ENCODE measurements around the gene STUM. TPM values are rescaled to one million over a fixed set of nuclear protein-coding genes. Genes with fewer than 3 reads are reported as not detected.

STUM gene
- total RNA-seq, 1 experiment from 2014 or later, result 0.03 TPM

DNA sequence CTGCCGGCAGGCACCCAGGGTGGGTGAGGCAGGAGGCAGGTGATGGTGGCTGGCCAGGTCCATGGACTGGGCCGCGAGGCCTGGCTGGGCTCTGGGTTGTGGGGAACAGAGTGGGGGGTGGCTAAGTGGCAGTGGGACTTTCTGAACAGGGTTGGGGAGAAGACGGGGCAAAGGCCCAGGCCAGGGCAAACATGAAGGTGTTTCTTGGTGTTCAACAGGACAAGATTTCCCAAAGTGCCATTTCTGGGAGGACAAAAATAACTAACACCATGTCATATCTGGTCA, 26.8 kb downstream of the STUM start:
- POLR2A ChIA-PET, result no interaction called here
- H3K27ac ChIP-seq (ENCODE audit: low read length), result no peak overlapping the region
- H3K9me3 ChIP-seq (ENCODE audit: control insufficient read depth, insufficient read depth, low read depth, low read length), result no peaks in the 10 kb centered on the region
- TF ChIP-seq POLR2AphosphoS5 (IDR thresholded peaks at IDR 0.05; ENCODE audit: low read depth, low read length), result no peak
- no peak for TF ChIP-seq TCF7L2 (IDR thresholded peaks at IDR 0.05; ENCODE audit: low read depth, low read length)
- TF ChIP-seq, protein P1, sequence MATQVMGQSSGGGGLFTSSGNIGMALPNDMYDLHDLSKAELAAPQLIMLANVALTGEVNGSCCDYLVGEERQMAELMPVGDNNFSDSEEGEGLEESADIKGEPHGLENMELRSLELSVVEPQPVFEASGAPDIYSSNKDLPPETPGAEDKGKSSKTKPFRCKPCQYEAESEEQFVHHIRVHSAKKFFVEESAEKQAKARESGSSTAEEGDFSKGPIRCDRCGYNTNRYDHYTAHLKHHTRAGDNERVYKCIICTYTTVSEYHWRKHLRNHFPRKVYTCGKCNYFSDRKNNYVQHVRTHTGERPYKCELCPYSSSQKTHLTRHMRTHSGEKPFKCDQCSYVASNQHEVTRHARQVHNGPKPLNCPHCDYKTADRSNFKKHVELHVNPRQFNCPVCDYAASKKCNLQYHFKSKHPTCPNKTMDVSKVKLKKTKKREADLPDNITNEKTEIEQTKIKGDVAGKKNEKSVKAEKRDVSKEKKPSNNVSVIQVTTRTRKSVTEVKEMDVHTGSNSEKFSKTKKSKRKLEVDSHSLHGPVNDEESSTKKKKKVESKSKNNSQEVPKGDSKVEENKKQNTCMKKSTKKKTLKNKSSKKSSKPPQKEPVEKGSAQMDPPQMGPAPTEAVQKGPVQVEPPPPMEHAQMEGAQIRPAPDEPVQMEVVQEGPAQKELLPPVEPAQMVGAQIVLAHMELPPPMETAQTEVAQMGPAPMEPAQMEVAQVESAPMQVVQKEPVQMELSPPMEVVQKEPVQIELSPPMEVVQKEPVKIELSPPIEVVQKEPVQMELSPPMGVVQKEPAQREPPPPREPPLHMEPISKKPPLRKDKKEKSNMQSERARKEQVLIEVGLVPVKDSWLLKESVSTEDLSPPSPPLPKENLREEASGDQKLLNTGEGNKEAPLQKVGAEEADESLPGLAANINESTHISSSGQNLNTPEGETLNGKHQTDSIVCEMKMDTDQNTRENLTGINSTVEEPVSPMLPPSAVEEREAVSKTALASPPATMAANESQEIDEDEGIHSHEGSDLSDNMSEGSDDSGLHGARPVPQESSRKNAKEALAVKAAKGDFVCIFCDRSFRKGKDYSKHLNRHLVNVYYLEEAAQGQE (IDR thresholded peaks at IDR 0.05; ENCODE audit: insufficient read depth in 1 of 2, low read depth in 2 of 2, low read length in 1 of 2), result no peak
- TF ChIP-seq, protein P2, sequence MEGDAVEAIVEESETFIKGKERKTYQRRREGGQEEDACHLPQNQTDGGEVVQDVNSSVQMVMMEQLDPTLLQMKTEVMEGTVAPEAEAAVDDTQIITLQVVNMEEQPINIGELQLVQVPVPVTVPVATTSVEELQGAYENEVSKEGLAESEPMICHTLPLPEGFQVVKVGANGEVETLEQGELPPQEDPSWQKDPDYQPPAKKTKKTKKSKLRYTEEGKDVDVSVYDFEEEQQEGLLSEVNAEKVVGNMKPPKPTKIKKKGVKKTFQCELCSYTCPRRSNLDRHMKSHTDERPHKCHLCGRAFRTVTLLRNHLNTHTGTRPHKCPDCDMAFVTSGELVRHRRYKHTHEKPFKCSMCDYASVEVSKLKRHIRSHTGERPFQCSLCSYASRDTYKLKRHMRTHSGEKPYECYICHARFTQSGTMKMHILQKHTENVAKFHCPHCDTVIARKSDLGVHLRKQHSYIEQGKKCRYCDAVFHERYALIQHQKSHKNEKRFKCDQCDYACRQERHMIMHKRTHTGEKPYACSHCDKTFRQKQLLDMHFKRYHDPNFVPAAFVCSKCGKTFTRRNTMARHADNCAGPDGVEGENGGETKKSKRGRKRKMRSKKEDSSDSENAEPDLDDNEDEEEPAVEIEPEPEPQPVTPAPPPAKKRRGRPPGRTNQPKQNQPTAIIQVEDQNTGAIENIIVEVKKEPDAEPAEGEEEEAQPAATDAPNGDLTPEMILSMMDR (IDR thresholded peaks at IDR 0.05), result no peak
- no TSS peak for BruUV-seq (replicated peaks)
- H3K27me3 ChIP-seq (ENCODE audit: control insufficient read depth, insufficient read depth, low read length), result no peaks in the 10 kb centered on the region
- in situ Hi-C loops (cut with HindIII; ENCODE audit: low pct_unique_long_range_greater_than_20kb, low sequenced_read_pairs), result no loop called here
- H3K36me3 ChIP-seq (ENCODE audit: control insufficient read depth, insufficient read depth, low read length), result no peaks in the 10 kb centered on the region
- ATAC-seq, result no peak
- no peak overlapping the region for H3K4me3 ChIP-seq (ENCODE audit: low read depth in 2 of 2, low read length in 2 of 2)
- intact Hi-C loops (cut with micrococcal nuclease; ENCODE audit: unreplicated experiment), result no loop called here
- no peak for DNase-seq (ENCODE audit: low read depth, low spot score)
- H3K4me1 ChIP-seq (ENCODE audit: control insufficient read depth, insufficient read depth, low read length), result no peaks in the 10 kb centered on the region
- CTCF ChIA-PET, result no interaction called here

DNA sequence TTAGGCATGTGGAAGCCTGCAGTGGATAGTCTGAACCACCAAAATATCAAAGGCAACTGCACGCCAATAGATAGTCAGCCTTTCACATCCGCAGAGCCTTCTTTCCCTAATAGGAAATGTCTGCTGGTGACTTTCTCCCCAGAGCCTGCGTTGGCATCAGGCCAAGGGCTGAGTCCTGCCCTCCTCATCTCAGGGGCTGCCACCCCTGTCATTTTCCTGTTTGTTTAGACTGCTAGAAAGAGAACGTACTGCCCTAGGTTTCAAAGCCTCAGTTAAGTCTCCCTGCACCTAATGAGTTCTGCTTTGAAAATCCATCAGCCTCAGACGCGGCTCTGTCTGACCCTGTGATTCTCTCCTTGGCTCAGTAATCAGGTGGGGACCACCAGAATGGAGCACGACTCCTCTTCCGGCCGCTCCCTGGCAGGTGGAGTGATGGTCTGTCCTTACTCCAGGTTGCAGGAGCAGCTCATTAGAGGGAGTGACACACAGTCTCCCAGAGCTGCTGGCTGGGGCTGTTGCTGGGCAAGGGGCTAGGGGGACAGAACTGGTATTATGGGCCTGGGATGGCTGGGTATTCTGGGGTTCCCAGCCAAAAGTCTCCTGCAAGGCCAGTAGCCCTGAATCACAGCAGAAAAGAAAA, 27.3 kb downstream of the STUM start:
- CTCF ChIA-PET, result no interaction called here
- intact Hi-C loops (cut with micrococcal nuclease; ENCODE audit: unreplicated experiment), result no loop called here
- no peaks in the 10 kb centered on the region for H3K27me3 ChIP-seq (ENCODE audit: control insufficient read depth, insufficient read depth, low read length)

More for the DNA sequence above, 27.3 kb downstream of the STUM start:
- ATAC-seq, result no peak
- Histone ChIP-seq H3K36me3 (ENCODE audit: control insufficient read depth, insufficient read depth, low read length) (no peaks in the 10 kb centered on the region), H3K4me3 (ENCODE audit: low read depth in 2 of 2, low read length in 2 of 2) (no peak overlapping the region), H3K9me3 (ENCODE audit: control insufficient read depth, insufficient read depth, low read depth, low read length) (no peaks in the 10 kb centered on the region), H3K27ac (ENCODE audit: low read length) (no peak overlapping the region), H3K4me1 (ENCODE audit: control insufficient read depth, insufficient read depth, low read length) (no peaks in the 10 kb centered on the region)
- DNase-seq (ENCODE audit: low read depth, low spot score), result no peak
- no TSS peak for BruUV-seq (replicated peaks)
- no peak for TF ChIP-seq POLR2AphosphoS5 (IDR thresholded peaks at IDR 0.05; ENCODE audit: low read depth, low read length)
- no peak for TF ChIP-seq SIN3A (IDR thresholded peaks at IDR 0.05; ENCODE audit: borderline replicate concordance, insufficient read depth, low read depth, low read length)
- TF ChIP-seq, protein P1 (IDR thresholded peaks at IDR 0.05; ENCODE audit: insufficient read depth in 1 of 2, low read depth in 2 of 2, low read length in 1 of 2), result no peak
- TF ChIP-seq, protein P2 (IDR thresholded peaks at IDR 0.05), result no peak
- no peak for TF ChIP-seq TCF7L2 (IDR thresholded peaks at IDR 0.05; ENCODE audit: low read depth, low read length)
- in situ Hi-C loops (cut with HindIII; ENCODE audit: low pct_unique_long_range_greater_than_20kb, low sequenced_read_pairs), result no loop called here
- POLR2A ChIA-PET, result no interaction called here

Measured in Panc1 (cell line).